Caki2 (cell line): ENCODE results near the gene RTP1. TPM values are rescaled to one million over a fixed set of nuclear protein-coding genes. Genes with fewer than 3 reads are reported as not detected.
"Not testable (repeated sequence)": the region's sequence is repeated elsewhere in the genome, so short reads cannot be mapped to it uniquely, and the experiment has no call there.

ENCODE experiments used
- DNase-seq: peaks from one replicate; pipeline ENCODE4 v3.0.0-alpha.2; 2015; ENCODE audit warnings: low read depth
- in situ Hi-C: cut with HindIII; loops from 2 replicates; pipeline ENCODE4 v1.10.0; 2016; ENCODE audit warnings: low sequenced_read_pairs, low pct_unique_long_range_greater_than_20kb, mixed read lengths
- total RNA-seq: library from RNA; depleted of rRNA; stranded (reverse); fragments of >200 nt; shearing (Covaris generic); gene quantifications from 2 replicates; pipeline ENCODE4 v1.2.3, GENCODE V29; 2014; ENCODE audit warnings: low replicate concordance; rRNA removed

Gene RTP1
- total RNA-seq, 1 experiment from 2014 or later: not detected

DNA sequence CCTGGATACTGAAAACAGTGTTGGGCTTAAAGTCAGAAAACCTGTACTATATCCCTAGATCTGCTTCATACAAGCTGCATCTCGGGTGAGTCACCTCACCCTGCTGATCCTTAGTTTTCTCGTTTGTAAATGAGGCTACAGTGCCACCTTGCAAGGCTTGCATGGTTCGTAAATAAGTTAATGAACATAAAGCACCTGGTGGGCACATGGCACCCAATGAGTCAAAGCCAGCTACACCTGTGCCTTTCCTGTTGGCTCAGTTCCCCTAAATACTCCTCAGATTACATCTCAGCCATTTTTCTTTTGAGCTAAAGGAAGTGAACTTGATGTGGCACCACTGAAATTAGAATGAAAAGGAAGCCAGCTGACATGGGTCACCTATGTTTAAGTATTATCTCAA, 26.5 kb downstream of the RTP1 start:
- in situ Hi-C loops: loop anchor here (25.0 kb wide), 1 partner anchor 464 kb away; no protein-coding TSS in a partner anchor
- DNase-seq: no peak

GRCh38 chr3:187227658-187228258, 30.5 kb downstream of the RTP1 start:
- DNase-seq: peak; percentile 57
- in situ Hi-C loops: no loop called here

- in situ Hi-C loops: no loop called here
- no peak for DNase-seq
These were observed 31.5 kb downstream of the RTP1 start for GRCh38 chr3:187228740-187229139.

DNA sequence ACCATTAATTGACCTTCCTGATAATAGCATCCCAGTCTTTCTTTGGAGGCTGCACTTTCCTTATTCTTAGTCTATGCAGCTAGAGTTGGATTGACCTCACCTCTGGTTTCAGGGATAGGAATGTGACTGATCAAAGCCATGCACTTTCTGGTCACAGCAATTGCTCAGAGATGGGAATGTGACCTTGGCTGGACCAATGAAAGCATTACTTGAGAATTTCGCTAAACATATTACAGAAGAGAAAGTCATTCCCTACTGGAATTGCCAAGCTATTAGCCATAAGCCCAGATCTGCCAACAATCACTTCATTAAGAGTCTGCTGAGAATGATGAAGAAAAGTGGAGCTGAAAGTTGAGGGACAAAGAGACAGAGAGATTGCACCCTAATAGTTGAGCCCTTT, 32.7 kb downstream of the RTP1 start:
- no peak for DNase-seq
- in situ Hi-C loops: no loop called here

GRCh38 chr3:187236962-187237361, 39.7 kb downstream of the RTP1 start:
- DNase-seq: no peak
- in situ Hi-C loops: no loop called here

GRCh38 chr3:187237741-187238140, 40.5 kb downstream of the RTP1 start:
- no peak for DNase-seq
- in situ Hi-C loops: no loop called here

GRCh38 chr3:187238239-187238638, 41.0 kb downstream of the RTP1 start:
- in situ Hi-C loops: no loop called here
- no peak for DNase-seq

DNA sequence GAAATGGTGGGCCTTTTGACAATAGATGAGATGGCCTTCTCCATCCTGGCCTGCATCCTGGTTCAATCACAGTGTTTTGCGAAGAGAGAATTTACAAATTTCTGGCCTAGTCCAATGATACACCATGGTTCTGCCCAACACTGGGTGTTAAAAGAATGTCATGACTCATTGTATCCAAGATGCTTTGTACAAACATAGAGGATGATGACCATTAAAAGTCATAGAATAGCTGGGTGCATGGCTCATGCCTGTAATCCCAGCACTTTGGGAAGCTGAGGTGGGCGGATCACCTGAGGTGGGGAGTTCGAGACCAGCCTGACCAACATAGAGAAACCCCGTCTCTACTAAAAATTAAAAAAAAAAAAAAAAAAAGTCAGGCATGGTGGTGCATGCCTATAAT, 41.5 kb downstream of the RTP1 start:
- in situ Hi-C loops, DNase-seq: not testable (repeated sequence)

DNA sequence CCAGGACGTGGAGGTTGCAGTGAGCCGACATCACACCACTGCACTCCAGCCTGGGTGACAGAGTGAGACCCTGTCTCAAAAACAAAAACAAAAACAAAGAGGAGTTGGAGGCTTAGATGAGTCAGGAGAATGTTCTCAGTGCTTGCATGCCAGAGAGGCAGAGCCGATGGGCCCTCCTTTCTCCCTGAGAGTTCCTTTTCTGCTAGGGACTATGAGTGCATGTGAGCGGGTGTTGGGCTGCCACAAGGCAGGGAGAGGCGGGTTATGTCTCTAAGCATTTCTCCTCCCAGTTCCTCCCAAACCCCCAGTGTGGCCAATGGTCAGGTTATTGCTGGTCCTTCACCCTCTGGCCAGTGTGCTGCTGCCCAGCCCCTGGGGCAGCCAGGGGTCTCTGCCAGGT, 45.1 kb downstream of the RTP1 start:
- in situ Hi-C loops: no loop called here
- no peak for DNase-seq

- no peak for DNase-seq
- in situ Hi-C loops: no loop called here
These were observed 45.6 kb downstream of the RTP1 start for GRCh38 chr3:187242900-187243299.

DNA sequence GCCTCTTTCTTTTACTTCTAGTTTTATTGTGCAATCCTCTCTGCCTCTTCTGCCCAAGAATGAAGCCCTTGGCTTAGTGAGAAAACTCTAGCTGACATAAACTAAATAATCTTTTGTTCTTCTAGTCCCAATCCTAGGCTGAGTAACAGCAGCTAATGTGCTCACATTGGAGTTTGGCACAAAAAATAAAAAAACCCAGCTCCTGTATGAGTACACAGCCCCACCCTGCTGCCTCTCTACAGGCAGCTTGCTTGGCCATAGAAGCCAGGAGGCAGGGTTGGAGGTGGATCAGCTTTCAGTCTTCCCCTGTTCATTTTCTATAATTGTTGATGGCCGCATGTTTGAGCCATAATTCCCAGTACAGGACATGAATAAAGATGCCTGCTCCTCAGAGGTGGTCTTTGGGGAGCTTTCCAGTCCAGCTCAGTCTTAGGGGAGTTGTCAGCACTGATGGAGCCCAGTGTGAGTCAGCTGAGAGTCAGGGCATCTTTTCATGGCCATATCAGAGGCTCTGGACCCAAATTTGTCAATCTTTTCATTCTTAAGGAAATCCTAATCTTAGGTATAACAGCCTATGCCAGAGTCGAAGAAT, 46.7 kb downstream of the RTP1 start:
- in situ Hi-C loops: no loop called here
- DNase-seq: no peak

- DNase-seq: no peak
- in situ Hi-C loops: no loop called here
These were observed 50.1 kb downstream of the RTP1 start for GRCh38 chr3:187247398-187247797.

Other genes starting within 250 kb of the RTP1 start
- gene RPL39L, start 58.0 kb upstream of the RTP1 start, total RNA-seq: 76.5 and 111 TPM in 2 replicates
- gene MASP1, start 94.3 kb downstream of the RTP1 start, total RNA-seq: not detected in 2 replicates
- gene RTP4, start 170.9 kb downstream of the RTP1 start, total RNA-seq: not detected in 2 replicates